ENCODE results near the gene NUDT3.

Gene NUDT3

DNA sequence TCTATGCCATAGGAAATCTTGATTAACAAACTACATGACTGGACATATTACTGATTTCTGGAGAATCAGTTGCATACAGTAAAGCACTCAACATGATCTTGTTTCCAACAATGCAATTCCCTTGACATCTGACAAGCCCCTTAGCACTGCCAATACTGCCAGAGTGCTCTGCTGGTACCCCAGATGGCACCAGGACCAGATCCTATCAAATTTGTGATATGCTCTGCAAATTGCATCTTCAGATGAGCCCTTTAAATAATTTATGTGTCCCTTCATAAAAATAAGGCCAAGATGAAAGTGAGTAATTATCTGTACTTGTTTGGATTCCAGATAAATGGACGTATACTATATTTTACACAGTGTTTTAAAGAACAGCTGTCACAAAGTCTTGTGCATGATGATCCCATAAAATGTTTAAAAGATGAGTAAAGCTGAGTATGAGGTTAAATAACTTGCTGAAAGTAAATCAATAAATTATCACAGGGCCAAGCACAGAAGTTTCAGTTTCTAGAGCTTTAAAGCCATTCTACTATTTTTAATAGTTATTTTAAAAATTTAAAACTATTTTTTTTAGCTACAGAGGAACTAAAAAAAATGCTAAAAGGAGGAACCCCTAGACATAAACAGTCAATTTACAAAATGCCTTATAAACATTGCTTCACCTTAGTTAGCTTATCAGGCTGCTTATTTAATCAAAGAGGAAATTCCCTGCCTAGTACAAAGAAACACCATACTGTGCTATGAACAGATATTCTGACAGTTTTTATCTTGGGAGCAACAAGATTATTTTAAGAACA is 42.1 kb downstream of the NUDT3 start:
- no peaks in the 10 kb centered on the region for H3K36me3 ChIP-seq
- no peak overlapping the region for H3K27ac ChIP-seq
- peaks cover 0 to 25% (median 5%) of the 10 kb centered on the region in 4 donors for H3K4me1 ChIP-seq
- intact Hi-C loops (cut with DNase I; ENCODE audit: low total_unique reads), result no loop called here
- DNase-seq, result no peak
- TF ChIP-seq, protein P1, sequence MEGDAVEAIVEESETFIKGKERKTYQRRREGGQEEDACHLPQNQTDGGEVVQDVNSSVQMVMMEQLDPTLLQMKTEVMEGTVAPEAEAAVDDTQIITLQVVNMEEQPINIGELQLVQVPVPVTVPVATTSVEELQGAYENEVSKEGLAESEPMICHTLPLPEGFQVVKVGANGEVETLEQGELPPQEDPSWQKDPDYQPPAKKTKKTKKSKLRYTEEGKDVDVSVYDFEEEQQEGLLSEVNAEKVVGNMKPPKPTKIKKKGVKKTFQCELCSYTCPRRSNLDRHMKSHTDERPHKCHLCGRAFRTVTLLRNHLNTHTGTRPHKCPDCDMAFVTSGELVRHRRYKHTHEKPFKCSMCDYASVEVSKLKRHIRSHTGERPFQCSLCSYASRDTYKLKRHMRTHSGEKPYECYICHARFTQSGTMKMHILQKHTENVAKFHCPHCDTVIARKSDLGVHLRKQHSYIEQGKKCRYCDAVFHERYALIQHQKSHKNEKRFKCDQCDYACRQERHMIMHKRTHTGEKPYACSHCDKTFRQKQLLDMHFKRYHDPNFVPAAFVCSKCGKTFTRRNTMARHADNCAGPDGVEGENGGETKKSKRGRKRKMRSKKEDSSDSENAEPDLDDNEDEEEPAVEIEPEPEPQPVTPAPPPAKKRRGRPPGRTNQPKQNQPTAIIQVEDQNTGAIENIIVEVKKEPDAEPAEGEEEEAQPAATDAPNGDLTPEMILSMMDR (IDR thresholded peaks at IDR 0.05), result no peak
- no peaks in the 10 kb centered on the region for H3K27me3 ChIP-seq
- H3K4me3 ChIP-seq, result no peak overlapping the region
- no peaks in the 10 kb centered on the region for H3K9me3 ChIP-seq

DNA sequence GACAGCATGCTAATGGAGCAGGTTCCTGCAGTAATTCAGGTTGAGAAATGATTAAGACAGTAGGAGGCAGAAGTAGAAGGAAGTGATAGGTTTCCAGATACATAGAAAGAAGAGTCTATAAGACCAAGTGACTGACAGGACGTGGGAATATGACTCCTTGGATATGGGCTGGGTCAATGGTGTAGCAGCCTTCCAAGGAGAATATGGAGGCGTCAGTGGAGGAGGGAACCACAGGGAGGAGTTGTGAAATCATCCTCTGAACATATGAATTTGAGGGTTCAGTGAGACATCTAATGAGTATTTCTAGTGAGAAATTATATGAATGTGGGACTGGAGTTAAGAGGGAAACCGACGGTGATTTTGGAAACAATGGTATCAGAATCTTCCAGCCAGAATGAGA is 43.3 kb downstream of the NUDT3 start:
- intact Hi-C loops (cut with DNase I; ENCODE audit: low total_unique reads), result no loop called here
- H3K9me3 ChIP-seq, result no peaks in the 10 kb centered on the region
- H3K27ac ChIP-seq, result no peak overlapping the region
- no peak overlapping the region for H3K4me3 ChIP-seq
- no peaks in the 10 kb centered on the region for H3K27me3 ChIP-seq
- H3K36me3 ChIP-seq, result no peaks in the 10 kb centered on the region
- TF ChIP-seq, protein P1 (IDR thresholded peaks at IDR 0.05), result no peak
- DNase-seq, result no peak
- H3K4me1 ChIP-seq, result peaks cover 0 to 31% (median 7%) of the 10 kb centered on the region in 4 donors

DNA sequence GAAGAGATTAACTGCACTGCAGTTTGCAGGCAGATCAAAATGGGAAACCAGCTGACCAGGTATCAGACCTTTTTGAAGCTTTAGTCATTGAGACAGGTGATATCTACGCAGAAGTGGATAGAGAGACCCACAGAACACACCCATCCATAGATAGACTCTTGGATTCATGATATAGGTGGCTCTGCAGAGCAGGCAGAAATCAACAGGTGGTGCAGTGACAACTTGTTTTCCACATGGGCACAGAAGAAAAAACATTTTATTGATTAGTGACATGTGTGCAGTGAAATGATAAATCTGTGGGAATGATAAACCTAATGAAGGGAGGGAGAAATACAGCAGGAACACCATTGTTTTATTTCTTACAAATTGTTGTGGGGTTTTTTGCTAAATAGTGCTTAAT is 45.2 kb downstream of the NUDT3 start:
- H3K36me3 ChIP-seq, result no peaks in the 10 kb centered on the region
- no peak for DNase-seq
- H3K27ac ChIP-seq, result no peak overlapping the region
- TF ChIP-seq, protein P1 (IDR thresholded peaks at IDR 0.05), result no peak
- H3K4me3 ChIP-seq, result no peak overlapping the region
- H3K4me1 ChIP-seq, result peaks cover 0 to 33% (median 5%) of the 10 kb centered on the region in 4 donors
- no peaks in the 10 kb centered on the region for H3K9me3 ChIP-seq
- H3K27me3 ChIP-seq, result no peaks in the 10 kb centered on the region
- intact Hi-C loops (cut with DNase I; ENCODE audit: low total_unique reads), result no loop called here

DNA sequence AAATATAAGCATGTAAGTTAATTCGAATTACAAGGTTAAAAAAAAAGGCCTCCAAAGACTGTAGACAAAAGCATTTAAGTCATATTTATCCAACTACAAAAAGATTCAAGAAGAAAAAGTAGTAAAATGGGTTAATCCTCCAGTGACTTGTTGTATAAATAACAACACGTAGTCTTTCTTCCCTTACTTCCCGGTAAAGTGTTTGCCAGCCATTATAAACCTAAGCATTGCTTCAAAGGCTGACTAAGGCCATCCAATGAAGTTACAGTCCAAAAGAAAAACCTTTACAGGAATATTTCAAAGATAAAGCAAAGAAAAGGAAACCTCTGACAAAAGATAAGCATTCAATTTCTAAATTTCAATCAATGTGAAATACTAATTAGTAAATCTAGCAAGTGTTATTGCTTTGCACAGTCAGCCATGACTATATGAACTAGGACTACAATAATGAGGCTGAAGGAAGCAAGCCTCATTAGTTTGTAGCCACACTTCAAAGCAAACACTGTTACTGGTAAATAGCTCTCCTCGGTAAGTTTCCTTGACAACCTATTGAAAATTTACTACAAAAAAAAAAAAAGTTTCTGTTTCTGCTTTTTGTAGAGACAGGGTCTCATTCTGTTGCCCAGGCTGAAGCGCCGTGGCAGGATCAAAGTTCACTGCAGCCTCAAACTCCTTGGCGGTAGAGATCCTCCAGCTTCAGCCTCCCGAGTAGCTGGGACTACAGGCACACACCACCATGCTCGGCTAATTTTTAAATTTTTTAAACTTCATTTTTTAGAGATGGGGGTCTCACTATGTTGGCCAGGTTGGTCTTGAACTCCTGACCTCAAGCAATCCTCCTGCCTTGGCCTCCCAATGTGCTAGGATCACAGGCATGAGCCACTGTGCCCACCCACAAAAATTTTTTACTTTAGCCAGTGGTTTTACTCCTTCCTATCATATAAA is 46.0 kb downstream of the NUDT3 start:
- Histone ChIP-seq H3K4me3 (no peak overlapping the region), H3K27ac (no peak overlapping the region), H3K9me3 (no peaks in the 10 kb centered on the region), H3K4me1 (peaks cover 0 to 38% (median 5%) of the 10 kb centered on the region in 4 donors), H3K36me3 (no peaks in the 10 kb centered on the region), H3K27me3 (no peaks in the 10 kb centered on the region)
- intact Hi-C loops (cut with DNase I; ENCODE audit: low total_unique reads), result no loop called here
- DNase-seq, result no peak
- TF ChIP-seq, protein P1 (IDR thresholded peaks at IDR 0.05), result no peak

DNA sequence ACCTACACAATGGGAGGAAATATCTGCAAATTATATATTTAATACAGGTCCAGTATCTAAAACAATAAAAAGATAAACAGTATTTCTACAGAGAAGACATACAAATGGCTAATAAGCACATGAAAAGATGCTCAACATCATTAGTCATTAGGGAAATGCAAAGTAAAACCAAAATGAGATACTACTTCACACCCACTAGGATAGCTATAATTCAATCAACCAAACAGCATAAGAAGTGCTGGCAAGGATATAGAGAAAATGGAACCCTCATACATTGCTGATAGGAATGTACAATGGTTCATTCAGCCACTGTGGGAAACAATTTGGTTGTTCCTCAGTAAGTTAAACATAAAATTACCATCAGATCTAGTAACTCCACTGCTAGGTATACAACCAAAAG is 48.7 kb downstream of the NUDT3 start:
- no peak for DNase-seq
- H3K4me1 ChIP-seq, result peaks cover 0 to 47% (median 21%) of the 10 kb centered on the region in 4 donors
- H3K36me3 ChIP-seq, result no peaks in the 10 kb centered on the region
- H3K4me3 ChIP-seq, result no peak overlapping the region
- no peaks in the 10 kb centered on the region for H3K27me3 ChIP-seq
- TF ChIP-seq, protein P1 (IDR thresholded peaks at IDR 0.05), result no peak
- no peak overlapping the region for H3K27ac ChIP-seq
- no peaks in the 10 kb centered on the region for H3K9me3 ChIP-seq
- intact Hi-C loops (cut with DNase I; ENCODE audit: low total_unique reads), result no loop called here
